GM12891 (cell line): ENCODE measurements around the gene SLC6A11.

Experiments used
- DNase-seq: peaks from one replicate; pipeline ENCODE4 v3.0.0; 2011; ENCODE audit warnings: low spot score; ENCODE audit not compliant: insufficient read length
- FAIRE-seq: peaks from 2 replicates; lab custom pipeline; 2011; peaks lifted over from hg19 to GRCh38; lab: Jason Lieb, UNC
- PAX5 ChIP-seq: IDR thresholded peaks from 2 replicates; pipeline ENCODE4 v1.6.1; 2011; ENCODE audit warnings: low read length, moderate library complexity, mild to moderate bottlenecking; ENCODE audit not compliant: insufficient read depth, severe bottlenecking
- POLR2A ChIP-seq: IDR thresholded peaks from 2 replicates; pipeline ENCODE4 v1.6.1; 2011; ENCODE audit warnings: low read depth, low read length, control low read depth
- POLR2AphosphoS5 ChIP-seq: IDR thresholded peaks from 2 replicates; pipeline ENCODE4 v1.6.1; 2011; ENCODE audit warnings: low read depth, low read length, control low read depth
- POU2F2 ChIP-seq: IDR thresholded peaks from 2 replicates; pipeline ENCODE4 v1.6.1; 2011; ENCODE audit warnings: low read depth, mild to moderate bottlenecking, control low read depth, low read length, moderate library complexity
- SPI1 ChIP-seq: IDR thresholded peaks from 2 replicates; pipeline ENCODE4 v1.6.1; 2011; ENCODE audit warnings: low read depth, low read length, control low read depth
- TAF1 ChIP-seq: IDR thresholded peaks from 2 replicates; pipeline ENCODE4 v1.6.1; 2011; ENCODE audit warnings: low read depth, low read length, control low read depth

SLC6A11 gene

DNA sequence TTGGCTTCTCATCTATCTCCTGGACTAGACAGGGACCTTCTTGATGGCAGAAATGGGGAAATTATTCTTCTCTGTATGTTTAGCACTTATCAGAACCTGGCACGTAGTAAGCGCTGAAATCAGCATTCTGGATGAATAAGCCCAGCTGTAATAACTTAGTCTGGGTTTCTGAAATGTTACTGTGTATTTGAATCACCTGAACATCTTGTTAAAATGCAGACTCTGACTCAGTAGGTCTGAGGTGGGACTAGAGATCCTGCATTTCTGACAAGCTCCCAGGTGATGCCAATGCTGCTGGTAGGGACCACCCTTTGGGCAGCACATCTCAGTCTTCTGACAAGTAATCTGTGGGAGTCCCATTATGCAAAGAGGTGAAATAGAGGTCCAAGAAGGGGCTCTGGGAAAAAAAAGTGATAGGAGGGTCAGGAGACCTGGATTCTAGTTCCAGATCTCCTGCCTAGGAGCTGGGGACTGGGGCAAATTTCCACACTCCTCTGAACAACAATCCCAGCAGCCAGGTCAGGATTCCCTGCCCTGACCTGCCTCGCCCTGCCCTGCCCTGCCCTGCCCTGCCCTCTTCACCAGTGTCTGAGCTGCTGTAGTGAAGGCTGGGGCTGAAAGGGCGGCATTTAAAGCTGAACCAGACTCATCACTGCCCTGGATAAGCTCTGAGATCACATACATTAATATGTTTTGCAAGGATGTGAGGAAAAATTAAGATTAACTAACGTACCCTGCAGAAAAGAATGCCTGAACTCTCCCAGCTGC is 17.2 kb upstream of the SLC6A11 start:
- DNase-seq (no peak), FAIRE-seq (no peak)
- TF ChIP-seq SPI1 (no peak), POU2F2 (no peak), TAF1 (no peak)

DNA sequence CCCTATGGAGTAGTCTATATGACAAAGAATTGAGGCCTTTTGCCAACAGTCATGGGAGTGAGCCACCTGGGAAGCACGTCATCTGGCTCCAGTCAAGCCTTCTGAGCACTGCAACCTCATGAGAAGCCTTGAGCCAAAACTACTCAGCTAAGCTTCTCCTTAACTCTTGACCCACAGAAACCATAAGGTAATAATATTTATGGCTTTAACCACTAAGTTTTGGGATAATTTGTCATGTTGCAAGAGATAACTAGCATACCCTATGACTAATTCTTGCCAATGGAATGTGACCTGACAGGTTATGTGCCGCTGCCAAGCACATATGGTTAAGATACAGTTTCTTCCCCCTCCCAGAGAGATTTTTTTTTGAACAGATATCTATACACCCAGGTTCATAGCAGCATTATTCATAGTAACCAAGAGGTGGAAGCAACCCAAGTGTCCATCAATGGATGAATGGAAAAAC is 11.8 kb upstream of the SLC6A11 start:
- FAIRE-seq, result no peak
- no peak for DNase-seq
- no peak for TF ChIP-seq POLR2AphosphoS5
- no peak for TF ChIP-seq SPI1
- no peak for TF ChIP-seq TAF1
- TF ChIP-seq PAX5, result no peak
- no peak for TF ChIP-seq POLR2A
- no peak for TF ChIP-seq POU2F2

DNA sequence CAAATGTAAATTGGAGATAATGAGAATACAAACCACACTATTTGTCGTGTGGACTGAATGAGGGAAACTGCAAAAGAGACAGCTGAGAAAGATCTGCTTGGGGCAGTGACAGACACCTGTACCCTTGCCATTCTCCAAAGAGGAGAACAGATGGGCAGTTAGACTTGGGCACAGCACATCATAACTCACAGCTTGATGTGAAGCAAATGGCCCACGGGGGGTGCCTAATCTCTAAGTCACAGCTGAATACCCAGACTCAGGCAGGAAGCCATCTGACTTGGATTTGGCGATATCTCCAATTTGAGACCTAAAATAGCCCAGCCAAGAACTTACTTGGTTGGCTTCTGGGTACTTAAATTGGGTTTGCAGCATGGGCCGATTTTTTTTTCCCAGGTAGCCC is 10.0 kb upstream of the SLC6A11 start:
- FAIRE-seq (no peak), DNase-seq (no peak)
- TF ChIP-seq SPI1 (no peak), PAX5 (no peak), POLR2AphosphoS5 (no peak), POU2F2 (no peak), POLR2A (no peak), TAF1 (no peak)

DNA sequence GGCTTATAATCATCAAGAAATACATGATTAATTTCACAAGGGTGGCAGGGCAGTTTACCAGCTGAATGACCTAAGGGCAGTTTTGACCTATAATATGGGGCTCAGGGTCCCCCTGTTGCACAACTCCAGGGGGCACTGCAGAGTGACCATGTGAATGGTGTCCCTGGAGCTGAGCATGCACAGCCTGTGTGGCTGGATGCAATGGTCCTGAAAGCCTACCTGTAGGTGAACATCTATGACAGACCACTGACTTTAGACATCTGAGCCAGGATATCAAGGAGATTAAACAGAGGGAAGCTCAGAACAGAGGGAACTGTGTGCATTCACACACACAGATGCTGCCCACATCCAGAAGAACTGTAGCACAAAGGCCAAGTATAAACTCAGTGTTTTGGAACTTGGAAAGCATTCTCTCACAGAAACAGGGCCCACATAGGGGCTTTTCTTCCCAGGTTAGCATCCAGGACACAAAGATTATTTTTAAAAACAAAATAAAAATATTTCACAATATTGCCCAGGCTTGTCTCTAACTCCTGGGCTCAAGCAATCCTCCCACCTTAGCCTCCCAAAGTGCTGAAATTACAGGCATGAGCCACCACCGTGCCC is 7.8 kb upstream of the SLC6A11 start:
- FAIRE-seq, result no peak
- TF ChIP-seq PAX5, result no peak
- no peak for TF ChIP-seq SPI1
- no peak for TF ChIP-seq TAF1
- no peak for TF ChIP-seq POLR2A
- TF ChIP-seq POU2F2, result no peak
- no peak for TF ChIP-seq POLR2AphosphoS5
- no peak for DNase-seq

DNA sequence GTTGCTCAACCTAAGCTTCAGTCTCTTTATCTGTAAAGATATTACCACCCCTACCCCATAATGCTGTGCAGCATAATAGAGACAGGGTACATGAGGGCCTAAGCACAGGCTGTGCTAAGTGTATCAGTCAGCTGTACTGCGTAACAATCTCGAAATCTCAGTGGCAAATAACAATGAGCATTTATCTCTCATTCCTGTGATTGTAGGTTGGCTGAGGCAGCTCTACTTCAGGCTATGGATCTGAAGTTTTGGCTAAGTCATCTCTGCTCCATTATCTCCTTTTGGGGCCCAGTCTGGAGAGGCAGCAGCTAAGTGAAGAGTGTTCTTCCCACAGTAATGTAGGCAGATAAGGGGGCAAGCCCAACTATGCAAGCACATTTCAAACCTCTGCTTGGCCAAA is 7.1 kb upstream of the SLC6A11 start:
- DNase-seq (no peak), FAIRE-seq (no peak)
- TF ChIP-seq POU2F2, result no peak
- no peak for TF ChIP-seq PAX5
- no peak for TF ChIP-seq SPI1
- no peak for TF ChIP-seq POLR2A
- TF ChIP-seq POLR2AphosphoS5, result no peak
- TF ChIP-seq TAF1, result no peak

DNA sequence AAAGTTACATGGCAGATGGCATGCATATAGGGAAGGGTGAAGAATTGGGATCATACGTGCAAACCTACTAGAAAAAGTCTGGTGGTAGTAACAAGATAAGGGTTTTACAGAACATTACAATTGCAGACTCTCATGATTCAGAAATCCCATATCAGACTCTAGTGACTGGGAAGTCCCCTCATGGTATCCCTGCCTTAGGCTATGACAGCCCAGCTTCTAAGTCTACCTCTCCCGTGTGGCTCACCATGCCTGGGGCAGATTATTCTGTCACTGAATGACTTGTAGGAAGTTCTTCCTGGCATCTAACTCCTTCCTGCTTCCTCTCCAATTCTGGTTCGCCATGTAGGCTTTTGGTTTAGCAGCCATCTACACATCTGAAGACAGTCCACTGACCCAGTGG is 5.7 kb upstream of the SLC6A11 start:
- no peak for TF ChIP-seq PAX5
- no peak for TF ChIP-seq POLR2A
- no peak for TF ChIP-seq TAF1
- no peak for DNase-seq
- no peak for FAIRE-seq

DNA sequence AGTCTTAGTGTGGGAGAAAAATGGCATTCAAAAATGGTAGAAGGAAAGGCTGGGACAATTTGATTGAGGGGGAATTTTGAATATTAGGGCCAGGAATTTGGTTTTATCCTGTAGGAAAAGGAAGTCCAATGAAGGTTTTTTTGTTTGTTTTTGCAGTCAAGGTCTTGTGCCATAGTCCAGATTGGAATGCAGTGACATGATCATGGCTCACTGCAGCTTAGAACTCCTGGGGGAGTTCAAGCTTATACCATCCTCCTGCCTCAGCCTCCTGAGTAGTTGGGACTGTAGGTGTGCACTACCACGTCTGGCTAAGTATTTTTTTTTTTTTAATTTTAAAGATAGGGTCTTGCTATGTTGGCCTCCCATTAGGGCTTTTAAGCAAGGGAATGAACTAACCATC is 2.6 kb upstream of the SLC6A11 start:
- no peak for FAIRE-seq
- DNase-seq, result no peak
- TF ChIP-seq TAF1 (no peak), PAX5 (no peak), SPI1 (no peak), POLR2A (no peak), POU2F2 (no peak), POLR2AphosphoS5 (no peak)

DNA sequence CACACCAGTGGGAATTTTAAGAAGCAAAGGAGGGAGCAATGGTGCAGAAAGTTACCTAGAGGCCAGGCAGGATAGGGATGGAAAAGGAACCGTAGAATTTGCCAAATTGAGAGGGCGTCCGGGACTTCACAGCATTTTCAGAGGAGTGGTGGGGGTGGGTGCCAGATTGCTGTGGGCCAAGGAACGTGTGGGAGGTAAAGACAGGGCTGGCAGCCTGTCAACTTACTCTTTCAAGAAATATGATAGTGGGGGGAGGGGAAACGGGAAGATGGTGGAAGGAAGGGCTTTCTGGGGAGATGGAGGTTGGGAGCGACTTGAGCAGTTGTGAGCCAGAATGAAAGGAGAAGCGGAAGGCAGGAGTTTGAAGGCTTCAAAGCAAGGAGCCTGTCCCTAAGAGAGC is 1.4 kb upstream of the SLC6A11 start:
- TF ChIP-seq POLR2A, result no peak
- TF ChIP-seq SPI1, result no peak
- no peak for TF ChIP-seq TAF1
- TF ChIP-seq POU2F2, result no peak
- no peak for TF ChIP-seq PAX5
- TF ChIP-seq POLR2AphosphoS5, result no peak
- no peak for FAIRE-seq
- no peak for DNase-seq

DNA sequence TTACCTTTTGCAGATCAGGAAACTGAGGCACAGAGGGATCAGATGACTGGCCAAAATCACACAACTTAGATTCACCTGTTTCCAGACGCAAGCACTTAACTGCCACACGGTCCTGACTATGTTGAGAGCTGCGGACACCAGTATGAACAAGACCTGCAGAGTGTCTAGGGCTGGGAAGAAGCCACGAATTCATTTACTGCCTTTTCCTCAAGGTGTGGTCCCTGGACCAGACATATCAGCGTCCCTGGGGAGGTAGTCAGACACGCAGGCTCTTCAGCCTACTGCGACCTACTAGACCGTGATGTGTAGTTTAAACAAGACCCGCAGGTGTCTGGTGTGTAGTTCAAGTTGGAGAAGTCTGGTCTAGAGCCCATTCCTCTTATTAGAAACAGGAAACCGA is 541 bp upstream of the SLC6A11 start:
- TF ChIP-seq TAF1 (no peak), POLR2A (no peak), POU2F2 (no peak), POLR2AphosphoS5 (no peak), SPI1 (no peak), PAX5 (no peak)
- DNase-seq (no peak), FAIRE-seq (no peak)

DNA sequence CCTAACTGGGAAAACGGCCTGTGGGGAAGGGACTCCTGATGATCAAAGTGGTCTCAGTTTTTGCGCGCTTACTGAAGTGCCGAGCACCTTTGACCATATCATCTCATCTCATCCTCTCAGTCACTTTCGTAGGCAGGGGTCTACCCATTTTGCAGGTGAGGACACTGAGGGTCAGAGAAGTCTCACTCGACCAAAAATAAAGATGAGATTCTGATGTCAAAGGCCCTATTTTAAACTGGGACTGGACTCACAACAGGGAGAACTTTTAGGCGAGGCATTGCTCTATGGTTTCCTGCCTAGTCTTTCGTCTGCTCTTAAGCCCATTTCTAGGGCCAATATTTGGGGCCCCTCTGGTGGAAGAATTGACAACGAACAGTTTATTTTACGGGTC is 830 bp downstream of the SLC6A11 start:
- no peak for FAIRE-seq
- DNase-seq, result no peak
- no peak for TF ChIP-seq POLR2AphosphoS5
- no peak for TF ChIP-seq PAX5
- TF ChIP-seq POLR2A, result no peak
- no peak for TF ChIP-seq SPI1
- TF ChIP-seq POU2F2, result no peak
- no peak for TF ChIP-seq TAF1
